Measurements from ENCODE around the gene PSMG3.

PSMG3 gene

DNA sequence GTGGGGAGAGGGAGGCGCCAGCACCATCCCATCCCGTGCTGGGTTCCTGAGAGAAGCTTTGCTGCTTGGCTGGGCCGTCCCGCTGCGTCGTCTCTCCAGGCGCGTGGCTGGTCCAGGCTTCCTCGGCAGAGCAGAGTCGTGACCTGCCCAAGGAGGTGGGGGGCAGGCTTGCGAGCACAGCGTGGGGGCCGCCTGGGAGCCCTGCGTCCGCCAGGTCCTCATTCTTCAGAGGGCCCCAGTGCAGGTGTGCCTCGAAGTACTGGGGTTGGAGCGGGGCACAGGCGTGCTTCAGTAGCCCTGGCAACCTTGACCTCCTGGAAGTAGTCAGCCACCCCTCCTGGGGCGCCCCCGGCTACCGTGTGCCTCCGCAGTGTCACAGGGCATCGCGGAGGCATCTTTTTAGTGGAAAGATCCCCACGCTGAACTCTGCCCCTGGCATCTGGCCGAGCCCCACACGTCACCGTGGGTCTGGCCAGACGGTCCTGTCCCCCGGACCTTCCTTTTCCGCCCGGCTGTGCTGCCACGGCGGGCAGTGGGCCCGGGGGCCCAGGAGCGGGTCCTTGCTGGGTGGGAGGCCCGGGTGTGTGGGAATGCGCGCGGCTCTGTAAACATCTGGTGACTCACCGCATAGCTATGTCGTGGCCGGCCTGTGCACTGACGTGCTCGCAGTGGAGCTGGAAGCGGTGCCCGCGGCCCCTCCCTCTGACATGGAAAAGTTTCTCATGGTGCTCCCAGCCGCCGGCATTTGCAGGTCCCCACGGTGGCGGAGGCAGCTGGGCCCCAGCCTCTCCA lies 32.9 kb downstream of the PSMG3 start:
- H3K27ac ChIP-seq: peak overlapping the region; percentile 65
- peak; percentile 55 for DNase-seq (ENCODE audit: low read depth, low spot score)

DNA sequence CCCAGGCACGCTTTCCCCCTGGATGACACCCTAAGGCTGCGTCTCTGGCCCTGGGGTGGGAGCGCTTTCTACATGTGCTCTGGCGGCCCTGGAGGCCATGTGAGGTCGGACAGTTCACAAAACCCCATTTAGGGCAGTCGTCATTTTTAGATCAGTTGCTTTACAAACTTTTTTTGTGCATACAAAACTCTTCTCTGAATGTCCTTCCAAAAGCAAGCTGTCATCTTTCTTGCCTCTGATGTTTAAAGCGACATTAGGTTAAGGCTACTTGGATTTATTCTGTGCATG lies 33.4 kb downstream of the PSMG3 start:
- peak overlapping the region; percentile 65 for H3K27ac ChIP-seq
- DNase-seq (ENCODE audit: low read depth, low spot score): no peak

DNA sequence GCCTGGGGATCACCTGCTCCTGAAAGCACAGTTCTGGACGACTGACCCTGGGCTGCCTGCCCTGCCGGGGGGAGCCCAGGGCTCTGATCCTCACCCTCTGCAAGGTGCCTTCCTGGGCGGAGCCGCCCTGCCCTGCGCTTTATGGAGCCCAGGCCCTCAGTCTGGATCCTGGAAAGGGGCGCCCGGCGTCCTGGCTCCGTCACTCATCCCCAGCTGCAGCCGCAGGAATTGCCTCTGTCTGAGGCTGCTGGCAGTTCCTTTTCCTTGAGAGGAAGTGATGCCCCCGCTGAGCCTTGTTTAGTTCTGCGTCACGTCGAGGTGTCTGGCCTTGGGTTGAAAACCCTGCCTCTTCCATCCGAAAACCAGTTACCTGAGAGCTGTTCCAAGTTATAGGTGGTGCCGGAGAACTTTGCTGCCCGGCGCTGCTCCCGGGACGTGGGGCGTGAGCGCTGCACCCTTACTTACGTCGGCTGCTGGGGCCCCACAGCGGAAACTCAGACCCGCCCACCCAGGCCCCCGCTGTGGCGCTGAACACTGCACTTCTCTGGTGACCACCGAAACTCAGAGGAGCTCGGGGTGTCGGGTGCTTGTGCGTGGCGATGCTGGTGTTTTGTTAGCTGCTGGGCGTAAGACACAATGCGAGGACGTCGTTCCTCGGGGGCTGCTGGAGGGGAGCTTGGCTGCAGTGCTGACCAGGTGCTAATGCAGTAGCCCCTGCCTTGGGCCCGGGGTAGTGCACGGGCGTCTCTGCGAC lies 34.0 kb downstream of the PSMG3 start:
- DNase-seq (ENCODE audit: low read depth, low spot score): no peak
- H3K27ac ChIP-seq: no peak overlapping the region

DNA sequence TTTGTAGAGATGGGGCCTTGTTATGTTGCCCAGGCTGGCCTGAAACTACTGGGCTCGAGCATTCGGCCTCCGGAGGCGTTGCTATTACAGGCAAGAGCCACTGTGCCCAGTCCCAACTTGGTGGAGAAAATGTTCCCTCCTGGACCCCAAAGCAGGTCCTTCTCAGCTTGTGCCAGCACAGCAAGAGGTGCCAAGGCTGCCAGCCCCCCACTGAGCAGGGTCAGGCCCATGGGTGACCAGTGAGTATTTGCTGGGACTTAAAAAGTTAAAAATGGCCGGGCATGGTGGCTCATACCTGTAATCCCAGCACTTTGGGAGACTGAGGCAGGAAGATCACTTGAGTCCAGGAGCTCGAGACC lies 34.8 kb downstream of the PSMG3 start:
- H3K27ac ChIP-seq: no peak overlapping the region
- DNase-seq (ENCODE audit: low read depth, low spot score): no peak

DNA sequence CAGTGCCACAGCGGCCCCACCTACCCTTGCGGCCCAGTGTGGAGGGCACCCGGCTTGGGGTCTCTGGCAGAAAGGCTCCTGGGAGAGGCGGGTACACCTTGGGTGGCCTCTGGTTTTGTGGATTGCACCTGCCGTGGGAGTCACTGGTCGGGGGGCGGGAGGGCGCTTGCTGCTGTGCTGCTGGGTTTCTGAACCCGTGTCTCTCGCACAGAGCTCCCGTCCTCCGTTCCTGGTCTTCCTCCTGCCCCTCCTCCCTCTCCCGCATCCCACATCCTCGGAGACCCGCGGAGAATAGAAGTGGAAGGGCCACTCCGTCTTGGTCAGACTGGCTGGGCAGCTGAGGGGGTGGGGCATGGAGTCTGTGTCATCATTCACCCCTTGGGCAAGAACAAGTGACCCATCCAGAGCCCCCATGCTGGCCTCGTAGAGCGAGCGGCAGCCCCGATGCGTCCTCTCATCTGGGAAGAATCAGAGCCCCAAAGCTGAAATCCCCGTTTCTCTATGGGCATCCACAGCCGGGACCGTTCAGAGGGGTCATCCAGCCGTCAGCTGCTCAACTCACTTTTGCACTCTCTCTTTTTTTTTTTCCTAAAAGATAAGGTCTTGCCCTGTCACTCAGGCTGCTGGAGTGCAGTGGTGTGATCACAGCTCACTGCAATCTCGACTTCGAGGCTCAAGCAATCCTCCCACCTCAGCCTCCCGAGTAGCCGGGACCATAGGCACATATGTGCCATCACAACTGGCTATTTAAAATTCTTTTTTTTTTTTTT lies 35.3 kb downstream of the PSMG3 start:
- H3K27ac ChIP-seq: peak overlapping the region; percentile 99

DNA sequence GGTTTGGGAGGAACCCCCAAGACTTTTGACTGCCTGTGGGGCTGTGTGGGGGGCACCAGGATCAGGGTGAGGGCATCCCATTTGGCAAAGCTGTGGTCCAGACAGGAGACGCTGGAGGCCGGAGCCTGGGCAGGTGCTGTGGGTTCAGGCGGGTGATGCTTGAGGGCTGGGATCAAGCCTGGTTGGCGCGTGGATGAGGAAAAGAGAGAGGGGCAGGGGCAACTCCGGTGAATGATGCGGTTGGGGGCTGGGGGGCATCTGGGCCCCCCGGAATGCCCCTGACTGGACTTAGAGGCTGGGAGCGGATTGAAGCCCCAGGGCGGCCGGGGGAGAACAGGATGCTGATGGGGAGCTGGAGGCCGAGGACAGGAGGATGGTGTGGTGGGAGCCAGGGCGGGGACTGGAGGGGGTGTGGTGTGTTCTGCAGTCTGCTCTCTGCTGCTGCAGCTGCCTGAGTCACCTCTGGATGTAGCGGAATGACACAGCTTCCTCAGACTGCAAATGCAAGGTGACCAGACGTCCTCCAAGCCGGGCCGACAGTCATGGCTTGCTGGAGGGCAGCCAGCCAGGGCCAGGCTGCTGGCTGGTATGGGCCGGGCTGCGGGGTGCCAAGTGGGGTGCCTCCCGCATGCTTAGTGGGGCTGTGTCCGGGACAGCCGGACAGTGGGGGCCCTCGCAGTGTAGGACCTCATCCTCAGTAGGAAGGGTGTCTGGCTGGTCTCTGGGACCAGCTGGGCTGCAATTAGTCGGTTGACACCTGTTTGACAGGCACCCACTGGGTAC lies 36.1 kb downstream of the PSMG3 start:
- H3K27ac ChIP-seq: peak overlapping the region; percentile 99
- peak; percentile 78 for DNase-seq (ENCODE audit: low read depth, low spot score)

More for the DNA sequence above, 35.3 kb downstream of the PSMG3 start:
- no peak for DNase-seq (ENCODE audit: low read depth, low spot score)

DNA sequence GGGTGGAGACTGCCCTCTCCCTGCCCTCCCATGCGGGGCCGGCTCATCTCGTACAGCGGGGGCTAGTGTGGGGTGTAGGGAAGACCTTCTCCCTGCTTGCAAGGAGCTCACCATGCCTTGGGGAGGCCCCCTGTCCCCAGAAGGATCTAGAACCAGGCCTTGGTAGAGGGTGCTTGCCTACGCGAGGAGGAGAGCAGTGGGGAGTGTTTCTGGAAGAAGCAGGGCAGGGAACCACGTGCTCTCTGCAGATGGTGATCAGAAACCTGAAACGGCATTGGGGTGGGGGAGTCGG lies 36.6 kb downstream of the PSMG3 start:
- peak overlapping the region; percentile 99 for H3K27ac ChIP-seq

DNA sequence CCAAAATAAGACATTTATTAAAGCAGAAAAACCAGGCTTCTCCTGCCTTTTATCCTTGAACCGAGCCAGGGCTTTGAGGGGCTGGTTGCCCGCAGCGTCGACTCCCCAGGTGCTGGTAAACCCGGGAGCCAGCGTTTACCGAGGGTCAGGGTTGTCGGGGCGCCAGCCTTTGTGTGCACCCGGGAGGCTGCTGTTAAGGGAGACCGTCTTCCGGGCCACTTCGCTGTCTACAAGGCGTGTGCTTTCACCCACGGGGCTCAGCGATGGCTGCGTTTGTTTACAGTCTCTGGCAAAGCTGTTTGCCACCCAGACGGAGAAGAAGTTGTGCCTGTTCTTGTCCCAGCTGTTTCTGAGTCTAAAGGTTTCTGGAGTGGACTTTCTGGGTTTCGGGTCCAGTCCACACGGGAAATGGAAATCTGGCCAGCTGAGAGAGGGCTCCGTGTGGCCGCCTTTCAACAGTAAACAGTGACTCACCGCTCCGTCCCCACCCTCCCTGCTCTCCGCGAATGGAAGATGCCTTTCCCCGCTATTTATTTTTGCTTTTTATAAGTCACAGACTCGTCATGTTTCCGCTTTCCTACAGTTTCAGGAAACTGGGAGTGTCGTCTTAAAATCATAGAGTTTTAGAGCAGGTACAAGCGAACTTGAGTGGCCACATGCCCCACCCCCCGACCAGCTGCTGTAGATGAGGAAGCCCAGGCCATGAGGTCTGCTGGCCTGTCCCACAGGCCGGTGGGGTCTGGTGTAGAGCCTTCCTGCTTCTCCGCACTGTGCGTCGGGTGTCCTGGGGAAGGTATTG lies 37.2 kb downstream of the PSMG3 start:
- peak overlapping the region; percentile 99 for H3K27ac ChIP-seq
- DNase-seq (ENCODE audit: low read depth, low spot score): peak; percentile 87

More for the DNA sequence above, 36.6 kb downstream of the PSMG3 start:
- no peak for DNase-seq (ENCODE audit: low read depth, low spot score)

DNA sequence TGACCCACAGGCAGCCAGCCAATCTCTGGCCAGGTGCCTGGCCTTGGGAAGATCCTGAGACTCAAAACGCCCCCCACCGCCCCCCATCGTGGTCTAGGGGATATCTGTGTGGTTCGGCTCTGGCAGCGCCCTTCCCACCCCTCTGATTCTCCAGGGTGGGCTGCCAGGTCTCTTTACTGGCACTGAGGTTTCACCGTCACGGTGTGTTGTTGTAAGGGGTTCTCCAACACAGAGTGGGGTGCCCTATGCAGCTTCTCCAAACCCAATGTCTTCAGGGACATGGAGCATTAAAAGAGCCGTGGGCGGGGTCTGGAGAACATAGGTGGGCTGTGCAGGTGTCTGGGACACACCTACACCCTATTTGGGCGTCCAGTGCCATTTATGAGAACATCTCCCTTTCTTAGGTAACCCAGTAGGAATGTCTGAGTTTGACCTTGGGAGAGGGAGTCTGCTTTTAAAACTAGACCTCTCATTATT lies 37.8 kb downstream of the PSMG3 start:
- no peak for DNase-seq (ENCODE audit: low read depth, low spot score)
- peak overlapping the region; percentile 99 for H3K27ac ChIP-seq

DNA sequence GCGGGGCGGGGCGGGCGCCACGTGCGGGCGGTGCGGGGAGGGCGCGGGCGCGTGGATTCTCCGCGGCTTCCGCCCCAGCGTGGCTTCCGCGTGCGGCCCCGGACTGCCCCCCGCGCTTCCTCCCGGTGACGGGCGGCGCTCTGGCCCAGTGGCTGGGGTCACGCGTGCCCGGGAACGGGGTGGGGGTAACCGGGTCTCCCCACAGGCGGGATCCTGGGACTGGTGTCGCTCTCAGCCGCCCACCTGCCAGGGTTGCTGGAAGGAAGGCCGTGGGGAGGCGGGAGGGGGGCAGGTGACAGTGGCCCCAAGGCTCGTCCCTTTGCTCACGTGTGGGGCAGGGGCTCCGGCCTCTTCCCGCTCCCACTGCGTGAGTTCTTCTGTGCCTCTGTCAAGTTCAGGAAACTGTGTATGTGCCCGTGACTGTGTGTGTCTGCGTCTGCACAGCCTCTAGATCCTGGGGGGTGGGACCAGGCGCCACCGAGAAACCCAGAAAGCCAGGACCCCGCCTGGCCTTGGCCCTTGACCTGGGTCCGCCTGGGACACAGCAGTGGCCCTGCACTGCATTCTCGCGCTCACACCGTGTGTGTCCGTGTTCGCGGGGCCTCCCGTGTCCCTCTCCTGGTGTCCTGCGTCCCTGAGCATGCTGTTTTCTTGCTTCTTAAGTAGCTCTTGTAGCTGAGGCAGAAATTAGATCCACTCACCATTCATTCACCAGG lies 38.4 kb downstream of the PSMG3 start:
- peak overlapping the region; percentile 99 for H3K27ac ChIP-seq
- DNase-seq (ENCODE audit: low read depth, low spot score): no peak

DNA sequence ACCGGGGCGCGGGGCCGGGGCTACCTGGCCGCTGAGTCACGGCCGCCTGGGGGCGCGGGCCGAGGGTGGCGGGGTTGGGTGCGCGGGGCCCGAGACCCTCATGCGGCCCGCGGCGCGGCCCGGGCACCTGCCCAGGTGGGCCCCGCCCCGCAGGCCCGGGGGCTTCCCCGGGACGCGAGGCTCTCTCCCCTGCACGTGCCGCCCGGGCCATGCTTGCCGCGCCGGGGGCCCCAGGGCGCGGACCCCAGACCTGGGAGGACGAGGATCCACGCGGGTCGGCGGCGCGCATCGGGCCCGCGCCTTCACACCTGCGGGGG lies 38.9 kb downstream of the PSMG3 start:
- DNase-seq (ENCODE audit: low read depth, low spot score): no peak
- H3K27ac ChIP-seq: peak overlapping the region; percentile 99

DNA sequence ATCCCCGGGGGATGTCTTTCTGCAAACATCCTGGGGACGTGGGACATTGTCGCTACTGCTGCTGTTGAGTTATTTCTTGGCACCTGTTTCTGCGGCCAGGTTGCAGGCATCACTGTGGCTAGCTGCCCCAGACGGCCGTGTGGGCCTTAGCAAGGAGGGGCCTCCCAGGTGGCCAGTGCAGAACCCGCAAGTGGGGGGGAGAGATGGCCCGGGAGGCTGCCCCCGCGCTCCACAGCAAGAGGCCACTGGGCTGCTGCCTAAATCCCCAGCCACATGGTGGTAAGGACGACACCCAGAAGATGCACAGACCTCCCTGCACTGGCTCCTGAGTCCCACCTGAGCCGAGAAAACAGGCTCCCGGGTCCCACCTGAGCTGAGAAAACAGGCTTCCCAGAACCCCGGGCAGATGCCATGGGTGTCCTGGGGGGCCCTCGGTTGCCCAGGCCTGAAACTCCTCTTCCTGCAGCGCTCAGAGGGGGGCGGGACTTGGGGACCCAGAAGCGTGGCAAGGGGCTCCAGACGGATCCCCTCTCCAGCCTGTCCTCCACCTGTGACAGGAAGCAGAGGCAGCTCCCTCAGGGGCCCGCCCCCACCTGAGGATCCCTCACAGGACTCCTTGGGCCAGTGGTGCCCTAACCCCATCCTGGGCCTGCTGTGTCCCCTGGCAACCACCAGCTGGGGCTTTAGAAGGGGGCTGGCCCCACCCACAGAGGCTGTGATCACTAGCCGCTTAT lies 40.3 kb downstream of the PSMG3 start:
- no peak overlapping the region for H3K27ac ChIP-seq

DNA sequence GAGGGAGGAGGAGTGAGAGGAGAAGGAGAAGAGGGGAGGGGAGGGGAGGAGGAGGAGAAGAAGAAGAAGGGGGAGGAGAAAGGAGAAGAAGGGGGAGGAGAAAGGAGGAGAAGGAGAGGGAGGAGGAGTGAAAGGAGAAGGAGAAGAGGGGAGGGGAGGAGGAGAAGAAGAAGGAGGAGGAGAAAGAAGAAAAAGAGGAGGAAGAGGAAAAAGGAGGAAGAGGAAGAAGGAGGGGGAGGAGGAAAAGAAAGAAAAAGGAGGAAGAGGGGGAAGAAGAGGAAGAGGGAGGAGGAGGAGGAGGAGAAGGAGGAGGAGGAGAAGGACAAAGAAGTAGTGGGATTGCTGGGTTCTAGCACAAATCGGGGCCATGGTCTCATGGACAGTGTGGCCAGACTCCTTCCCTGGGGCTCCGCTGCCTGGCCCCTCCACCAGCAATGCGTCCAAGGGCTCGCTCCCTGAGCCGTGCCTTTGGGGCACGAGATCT lies 43.5 kb downstream of the PSMG3 start:
- H3K27ac ChIP-seq: no peak overlapping the region
- DNase-seq (ENCODE audit: low read depth, low spot score): no peak

More for the DNA sequence above, 40.3 kb downstream of the PSMG3 start:
- DNase-seq (ENCODE audit: low read depth, low spot score): no peak

DNA sequence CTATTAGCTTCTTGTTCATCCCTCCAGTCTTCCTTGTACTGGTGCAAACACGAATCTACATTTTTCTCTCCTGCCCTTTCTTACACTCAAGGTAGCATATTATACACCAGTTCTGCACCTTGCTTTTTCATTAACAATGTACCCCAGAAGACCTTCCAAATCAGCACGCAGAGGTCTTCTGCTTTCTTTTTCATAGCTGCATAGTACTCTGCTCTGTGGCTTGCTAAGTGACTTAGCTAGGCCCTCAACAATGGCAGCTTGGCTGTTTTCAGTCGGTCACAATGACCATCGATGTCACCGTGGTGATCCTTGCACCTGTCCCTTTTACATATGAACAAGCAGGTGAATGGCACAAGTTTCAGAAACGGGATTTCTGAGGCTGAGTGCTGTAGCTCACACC lies 44.4 kb downstream of the PSMG3 start:
- no peak overlapping the region for H3K27ac ChIP-seq
- no peak for DNase-seq (ENCODE audit: low read depth, low spot score)

DNA sequence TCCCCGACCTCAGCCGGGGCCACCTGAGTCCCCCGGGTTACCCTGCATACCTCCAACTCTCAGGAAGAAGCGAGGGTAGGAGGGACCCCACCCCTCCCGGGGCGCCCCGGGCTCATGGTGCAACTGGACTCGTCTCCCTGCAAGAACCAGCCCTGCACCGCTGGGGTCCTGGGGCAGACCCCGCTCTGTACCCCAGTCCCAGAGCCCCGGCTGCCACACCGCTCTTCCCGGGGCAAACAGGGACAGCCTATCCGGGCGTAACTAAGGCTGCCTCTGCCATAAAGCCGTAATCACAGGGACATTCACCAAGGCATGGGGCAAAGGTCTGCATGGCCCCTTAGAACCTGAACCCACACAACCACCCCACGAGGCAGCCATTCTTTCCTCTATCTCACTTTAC lies 46.0 kb downstream of the PSMG3 start:
- H3K27ac ChIP-seq: no peak overlapping the region
- no peak for DNase-seq (ENCODE audit: low read depth, low spot score)

DNA sequence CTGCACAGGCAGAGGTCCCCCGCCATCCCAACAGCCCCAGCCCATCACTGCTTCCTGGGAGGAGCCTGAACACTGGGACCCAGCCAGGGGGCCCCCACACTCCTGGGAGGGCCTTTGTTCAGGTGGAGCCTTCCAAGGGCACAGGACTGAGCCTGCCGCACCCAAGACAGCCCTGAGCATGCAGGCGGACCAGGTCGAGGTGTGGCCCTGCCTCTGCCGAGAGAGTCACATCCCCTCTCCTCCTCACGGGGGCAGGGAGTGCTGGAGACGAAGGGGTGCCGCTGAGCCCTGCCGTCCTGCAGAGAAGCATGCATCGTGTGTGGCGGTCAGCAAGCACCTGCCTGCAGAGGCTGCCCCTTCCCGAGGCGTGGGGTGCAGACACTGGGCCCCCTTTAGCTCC lies 46.6 kb downstream of the PSMG3 start:
- no peak for DNase-seq (ENCODE audit: low read depth, low spot score)
- H3K27ac ChIP-seq: no peak overlapping the region

DNA sequence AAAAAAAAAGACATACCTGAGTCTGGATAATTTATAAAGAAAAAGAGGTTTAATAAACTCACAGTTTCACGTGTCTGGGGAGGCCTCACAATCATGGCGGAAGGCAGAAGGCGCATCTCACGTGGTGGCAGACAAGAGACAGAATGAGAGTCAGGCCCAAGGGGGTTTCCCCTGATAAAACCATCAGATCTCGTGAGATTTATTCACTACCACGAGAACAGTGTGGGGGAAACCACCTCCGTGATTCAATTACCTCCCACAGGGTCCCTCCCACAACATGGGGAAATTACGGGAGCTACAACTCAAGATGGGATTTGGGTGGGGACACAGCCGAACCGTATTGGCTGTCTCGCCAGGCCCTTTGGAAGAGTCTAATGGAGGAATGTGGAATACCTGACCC lies 48.4 kb downstream of the PSMG3 start:
- DNase-seq (ENCODE audit: low read depth, low spot score): no peak
- no peak overlapping the region for H3K27ac ChIP-seq

DNA sequence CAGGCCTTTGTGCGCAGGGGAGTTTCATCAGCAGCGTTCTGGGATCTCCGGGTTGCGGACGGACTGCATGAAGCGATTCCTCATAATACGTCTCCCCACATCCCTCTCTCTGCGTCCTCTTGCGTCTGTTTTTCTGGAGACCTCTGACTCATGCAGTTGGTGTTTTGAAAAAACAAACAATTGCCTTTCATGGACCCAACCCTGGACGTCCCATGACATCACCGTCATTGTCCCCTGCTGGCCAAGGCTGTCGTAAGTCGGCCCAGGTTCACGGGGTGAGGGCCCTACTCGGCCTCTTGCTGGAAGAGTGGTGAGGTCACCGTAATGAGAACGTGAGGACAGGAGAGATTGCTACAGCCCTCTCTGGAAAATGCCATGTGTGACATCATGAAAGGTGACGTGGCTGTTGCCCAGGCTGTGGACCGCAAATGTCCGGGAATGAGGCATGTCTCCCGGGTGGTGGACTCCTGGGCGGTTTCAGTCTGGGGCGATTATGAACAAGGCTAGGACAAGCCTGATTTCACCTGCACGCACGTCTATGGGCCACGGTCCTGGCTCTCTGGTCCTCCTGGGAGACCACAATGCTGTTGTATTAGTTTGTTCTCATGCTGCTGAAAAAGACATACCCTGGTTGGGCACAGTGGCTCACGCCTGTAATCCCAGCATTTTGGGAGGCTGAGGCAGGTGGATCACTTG lies 49.1 kb downstream of the PSMG3 start:
- DNase-seq (ENCODE audit: low read depth, low spot score): no peak
- no peak overlapping the region for H3K27ac ChIP-seq
